ENCODE data around the gene LMBR1. TPM values are rescaled to one million over a fixed set of nuclear protein-coding genes. Genes with fewer than 3 reads are reported as not detected.
"Not testable (repeated sequence)": the region's sequence is repeated elsewhere in the genome, so short reads cannot be mapped to it uniquely, and the experiment has no call there.

Gene LMBR1
- total and polyA plus RNA-seq, 2 donors (not counting 1 experiment from before 2014, with no cell fraction given), result 19.7 to 85.2 TPM

- Mint-ChIP-seq H3K4me3 (no peak overlapping the region), H3K9me3 (ENCODE audit: insufficient read depth) (peaks cover 2% of the 10 kb centered on the region), H3K27ac (no peak overlapping the region), H3K4me1 (peaks cover 48% of the 10 kb centered on the region), H3K27me3 (no peaks in the 10 kb centered on the region)
- Histone ChIP-seq H2AFZ (ENCODE audit: insufficient read depth, low read depth, low read length, poor library complexity, severe bottlenecking) (no peak overlapping the region), H3K9ac (ENCODE audit: low read length) (no peak overlapping the region), H3K27ac (ENCODE audit: low read length in 2 of 2) (no peak overlapping the region), H4K20me1 (ENCODE audit: control insufficient read depth, insufficient read depth, low read length, poor library complexity, severe bottlenecking) (peaks cover 46% of the 10 kb centered on the region), H3K79me2 (ENCODE audit: control insufficient read depth, insufficient read depth, low read length) (peaks cover 100% of the 10 kb centered on the region), H3K4me2 (replicated peaks; ENCODE audit: low read depth, low read length, poor library complexity, severe bottlenecking) (no peak overlapping the region), H3K27me3 (replicated peaks in 1 of 4; ENCODE audit: control extremely low read depth in 1 of 4, control insufficient read depth in 3 of 4, insufficient read depth in 4 of 4, low read length in 3 of 4) (no peaks in the 10 kb centered on the region), H3K4me3 (ENCODE audit: control extremely low read depth in 1 of 5, extremely low read depth in 1 of 5, insufficient read depth in 1 of 5, low read depth in 2 of 5, low read length in 4 of 5) (no peak overlapping the region), H3K4me1 (ENCODE audit: control insufficient read depth in 2 of 2, insufficient read depth in 2 of 2, low read length in 2 of 2) (peaks cover 0 to 7% of the 10 kb centered on the region in 2 donors), H3K9me3 (ENCODE audit: control extremely low read depth in 1 of 3, control insufficient read depth in 2 of 3, insufficient read depth in 1 of 3, low read length in 2 of 3) (peaks cover 0 to 16% (median 0%) of the 10 kb centered on the region in 3 donors), H3K36me3 (replicated peaks in 1 of 2; ENCODE audit: control extremely low read depth in 1 of 2, control insufficient read depth in 1 of 2, extremely low read depth in 1 of 2, insufficient read depth in 2 of 2, low read length in 1 of 2) (peaks cover 0 to 3% of the 10 kb centered on the region in 2 experiments)
- CTCF ChIA-PET, result no interaction called here
- intact Hi-C loops (cut with micrococcal nuclease), result no loop called here
- DNase-seq (no peak), ATAC-seq (ENCODE audit: low read depth) (no peak)
- POLR2A ChIA-PET, result no interaction called here
- TF ChIP-seq EZH2 (IDR thresholded peaks at IDR 0.05; ENCODE audit: borderline replicate concordance, insufficient read depth, low read depth, low read length, poor library complexity, severe bottlenecking) (no peak), CTCF (IDR thresholded peaks at IDR 0.05) (no peak)
- no CpG with 5 or more reads among the region's 3 CpGs for WGBS (ENCODE audit: insufficient coverage)
Measured at GRCh38 chr7:156881679-156882078, 11.3 kb downstream of the LMBR1 start.

- H2AFZ ChIP-seq (ENCODE audit: insufficient read depth, low read depth, low read length, poor library complexity, severe bottlenecking), result no peak overlapping the region
- ChIA-PET CTCF (no interaction called here), POLR2A (no interaction called here)
- H3K36me3 ChIP-seq (replicated peaks in 1 of 2; ENCODE audit: control extremely low read depth in 1 of 2, control insufficient read depth in 1 of 2, extremely low read depth in 1 of 2, insufficient read depth in 2 of 2, low read length in 1 of 2), result peaks cover 2 to 4% of the 10 kb centered on the region in 2 experiments
- Mint-ChIP-seq H3K27ac (no peak overlapping the region), H3K9me3 (ENCODE audit: insufficient read depth) (peaks cover 11% of the 10 kb centered on the region), H3K4me3 (no peak overlapping the region), H3K4me1 (peaks cover 41% of the 10 kb centered on the region), H3K27me3 (no peaks in the 10 kb centered on the region)
- H3K9ac ChIP-seq (ENCODE audit: low read length), result no peak overlapping the region
- peaks cover 27% of the 10 kb centered on the region for H4K20me1 ChIP-seq (ENCODE audit: control insufficient read depth, insufficient read depth, low read length, poor library complexity, severe bottlenecking)
- H3K4me1 ChIP-seq (ENCODE audit: control insufficient read depth in 2 of 2, insufficient read depth in 2 of 2, low read length in 2 of 2), result peaks cover 0 to 8% of the 10 kb centered on the region in 2 donors
- intact Hi-C loops (cut with micrococcal nuclease), result no loop called here
- H3K9me3 ChIP-seq (ENCODE audit: control extremely low read depth in 1 of 3, control insufficient read depth in 2 of 3, insufficient read depth in 1 of 3, low read length in 2 of 3), result peaks cover 0 to 17% (median 2%) of the 10 kb centered on the region in 3 donors
- H3K4me2 ChIP-seq (replicated peaks; ENCODE audit: low read depth, low read length, poor library complexity, severe bottlenecking), result no peak overlapping the region
- H3K79me2 ChIP-seq (ENCODE audit: control insufficient read depth, insufficient read depth, low read length), result peaks cover 90% of the 10 kb centered on the region
- no peak for DNase-seq
- H3K4me3 ChIP-seq (ENCODE audit: control extremely low read depth in 1 of 5, extremely low read depth in 1 of 5, insufficient read depth in 1 of 5, low read depth in 2 of 5, low read length in 4 of 5), result no peak overlapping the region
- ATAC-seq (ENCODE audit: low read depth), result no peak
- no CpG with 5 or more reads among the region's 2 CpGs for WGBS (ENCODE audit: insufficient coverage)
- H3K27me3 ChIP-seq (replicated peaks in 1 of 4; ENCODE audit: control extremely low read depth in 1 of 4, control insufficient read depth in 3 of 4, insufficient read depth in 4 of 4, low read length in 3 of 4), result no peaks in the 10 kb centered on the region
- no peak overlapping the region for H3K27ac ChIP-seq (ENCODE audit: low read length in 2 of 2)
- TF ChIP-seq EZH2 (IDR thresholded peaks at IDR 0.05; ENCODE audit: borderline replicate concordance, insufficient read depth, low read depth, low read length, poor library complexity, severe bottlenecking) (no peak), CTCF (IDR thresholded peaks at IDR 0.05) (no peak)
Measured at GRCh38 chr7:156875766-156876165, 17.2 kb downstream of the LMBR1 start.

- intact Hi-C loops (cut with micrococcal nuclease); H3K36me3 ChIP-seq (replicated peaks in 1 of 2; ENCODE audit: control extremely low read depth in 1 of 2, control insufficient read depth in 1 of 2, extremely low read depth in 1 of 2, insufficient read depth in 2 of 2, low read length in 1 of 2); H3K27me3 Mint-ChIP-seq; H2AFZ ChIP-seq (ENCODE audit: insufficient read depth, low read depth, low read length, poor library complexity, severe bottlenecking); H3K4me3 ChIP-seq (ENCODE audit: control extremely low read depth in 1 of 5, extremely low read depth in 1 of 5, insufficient read depth in 1 of 5, low read depth in 2 of 5, low read length in 4 of 5); H3K4me2 ChIP-seq (replicated peaks; ENCODE audit: low read depth, low read length, poor library complexity, severe bottlenecking); POLR2A ChIA-PET; ATAC-seq (ENCODE audit: low read depth); H3K27ac Mint-ChIP-seq; H3K4me3 Mint-ChIP-seq; H3K9me3 Mint-ChIP-seq (ENCODE audit: insufficient read depth); H3K27me3 ChIP-seq (replicated peaks in 1 of 4; ENCODE audit: control extremely low read depth in 1 of 4, control insufficient read depth in 3 of 4, insufficient read depth in 4 of 4, low read length in 3 of 4); H3K9me3 ChIP-seq (ENCODE audit: control extremely low read depth in 1 of 3, control insufficient read depth in 2 of 3, insufficient read depth in 1 of 3, low read length in 2 of 3); H3K9ac ChIP-seq (ENCODE audit: low read length); DNase-seq; H3K27ac ChIP-seq (ENCODE audit: low read length in 2 of 2): not testable (repeated sequence)
- H3K79me2 ChIP-seq (ENCODE audit: control insufficient read depth, insufficient read depth, low read length), result peaks cover 82% of the 10 kb centered on the region
- H4K20me1 ChIP-seq (ENCODE audit: control insufficient read depth, insufficient read depth, low read length, poor library complexity, severe bottlenecking), result peaks cover 45% of the 10 kb centered on the region
- H3K4me1 ChIP-seq (ENCODE audit: control insufficient read depth in 2 of 2, insufficient read depth in 2 of 2, low read length in 2 of 2), result peaks cover 3 to 15% of the 10 kb centered on the region in 2 donors
- 95% methylated on average over 7 of the region's 8 CpGs for WGBS (ENCODE audit: insufficient coverage)
- peaks cover 32% of the 10 kb centered on the region for H3K4me1 Mint-ChIP-seq
- CTCF ChIA-PET, result interaction anchor here (0.7 kb wide), 1 partner anchor 254 kb away, joined by 3 read pairs; no protein-coding TSS in a partner anchor
Measured at GRCh38 chr7:156868363-156868762, 24.6 kb downstream of the LMBR1 start.
